GM18867 (cell line): Measurements from ENCODE around the gene TJP3.
"Not testable (repeated sequence)": the region's sequence is repeated elsewhere in the genome, so short reads cannot be mapped to it uniquely, and the experiment has no call there.

Source experiments
- ATAC-seq: cut with Tn5 transposase; IDR thresholded peaks from one replicate; pipeline ENCODE4 v1.9.1; 2021; ENCODE audit warnings: mild to moderate bottlenecking, moderate library complexity; ENCODE audit not compliant: unreplicated experiment

The TJP3 gene

DNA sequence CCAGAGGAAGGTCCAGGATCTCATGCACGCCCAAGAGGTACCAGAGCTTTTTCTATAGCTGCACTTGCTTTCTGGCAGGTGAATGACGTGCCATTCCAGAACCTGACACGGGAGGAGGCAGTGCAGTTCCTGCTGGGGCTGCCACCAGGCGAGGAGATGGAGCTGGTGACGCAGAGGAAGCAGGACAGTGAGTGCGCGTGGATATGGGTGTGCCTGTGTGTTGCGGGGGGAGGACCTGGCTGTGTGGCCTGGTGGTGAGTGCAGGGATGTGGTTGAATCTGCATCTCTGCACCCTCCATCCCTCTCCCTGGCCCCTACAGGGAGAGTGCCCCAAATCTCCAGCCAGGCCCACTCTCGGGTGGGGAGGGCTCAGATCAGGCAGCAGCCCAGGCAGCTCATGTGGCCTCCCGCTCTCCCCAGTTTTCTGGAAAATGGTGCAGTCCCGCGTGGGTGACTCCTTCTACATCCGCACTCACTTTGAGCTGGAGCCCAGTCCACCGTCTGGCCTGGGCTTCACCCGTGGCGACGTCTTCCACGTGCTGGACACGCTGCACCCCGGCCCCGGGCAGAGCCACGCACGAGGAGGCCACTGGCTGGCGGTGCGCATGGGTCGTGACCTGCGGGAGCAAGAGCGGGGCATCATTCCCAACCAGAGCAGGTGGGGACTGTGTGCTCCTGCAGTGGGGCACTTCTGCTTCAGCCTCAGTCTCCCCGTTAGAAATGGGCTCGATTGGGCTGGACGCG is 30.5 kb downstream of the TJP3 start:
- no peak for ATAC-seq

DNA sequence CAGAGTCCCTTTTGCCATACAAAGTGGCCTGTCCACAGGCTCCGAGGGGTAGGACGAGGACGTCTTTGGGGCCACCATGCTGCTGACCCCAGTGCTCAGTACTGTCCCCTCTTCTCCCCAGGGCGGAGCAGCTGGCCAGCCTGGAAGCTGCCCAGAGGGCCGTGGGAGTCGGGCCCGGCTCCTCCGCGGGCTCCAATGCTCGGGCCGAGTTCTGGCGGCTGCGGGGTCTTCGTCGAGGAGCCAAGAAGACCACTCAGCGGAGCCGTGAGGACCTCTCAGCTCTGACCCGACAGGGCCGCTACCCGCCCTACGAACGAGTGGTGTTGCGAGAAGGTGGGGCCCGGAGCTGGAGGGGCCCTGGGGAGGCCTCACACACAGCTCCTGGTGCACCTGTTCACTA is 32.2 kb downstream of the TJP3 start:
- no peak for ATAC-seq

DNA sequence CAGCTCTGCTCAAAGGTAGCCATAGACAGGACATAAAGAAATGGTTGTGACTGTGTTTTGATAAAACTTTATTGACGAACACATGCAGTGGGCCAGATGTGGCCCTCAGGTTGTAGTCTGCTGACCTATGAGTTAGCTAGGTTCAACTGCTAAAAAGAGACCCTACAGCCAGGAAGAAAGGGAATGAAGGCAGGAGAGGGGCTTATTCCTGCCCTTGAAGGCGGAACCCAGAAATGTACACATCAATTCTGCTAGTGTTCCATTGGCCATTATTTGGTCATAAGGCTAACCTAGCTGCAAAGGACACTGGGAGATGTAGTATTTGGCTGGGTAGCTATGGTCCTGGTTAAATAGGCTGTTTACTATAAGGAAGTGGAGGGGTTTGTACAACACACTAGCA is 35.3 kb downstream of the TJP3 start:
- no peak for ATAC-seq

DNA sequence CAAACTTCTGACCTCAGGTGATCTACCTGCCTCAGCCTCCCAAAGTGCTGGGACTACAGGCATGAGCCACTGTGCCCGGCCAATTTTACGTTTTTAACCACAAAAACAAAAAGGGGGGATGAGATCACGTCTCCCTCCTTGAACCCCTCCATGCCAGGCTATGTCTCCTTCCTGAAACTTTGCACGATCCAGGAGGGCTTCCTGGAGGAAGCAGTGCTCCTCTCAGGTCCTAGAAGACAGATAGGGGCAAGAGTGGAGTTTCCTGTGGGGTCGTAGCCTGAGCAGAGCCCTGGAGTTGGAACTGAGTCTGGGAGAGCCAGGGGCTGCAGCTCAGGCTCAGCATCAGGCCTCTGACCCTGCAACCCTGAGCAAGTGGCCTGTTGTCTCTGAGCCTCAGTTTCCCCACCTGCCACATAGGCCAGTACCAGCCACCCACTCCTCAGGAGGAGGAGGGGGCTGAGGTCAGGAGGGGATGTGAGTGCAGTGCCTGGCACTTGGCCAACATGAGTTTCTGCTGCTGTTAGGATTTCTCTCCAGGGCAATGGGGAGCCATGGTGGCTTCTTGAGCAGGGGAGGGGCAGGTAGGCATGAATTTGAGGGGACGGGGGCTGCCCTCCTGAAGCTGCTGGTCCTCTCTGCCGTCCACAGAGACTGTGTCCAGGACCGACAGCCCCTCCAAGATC is 37.3 kb downstream of the TJP3 start:
- ATAC-seq: no peak

DNA sequence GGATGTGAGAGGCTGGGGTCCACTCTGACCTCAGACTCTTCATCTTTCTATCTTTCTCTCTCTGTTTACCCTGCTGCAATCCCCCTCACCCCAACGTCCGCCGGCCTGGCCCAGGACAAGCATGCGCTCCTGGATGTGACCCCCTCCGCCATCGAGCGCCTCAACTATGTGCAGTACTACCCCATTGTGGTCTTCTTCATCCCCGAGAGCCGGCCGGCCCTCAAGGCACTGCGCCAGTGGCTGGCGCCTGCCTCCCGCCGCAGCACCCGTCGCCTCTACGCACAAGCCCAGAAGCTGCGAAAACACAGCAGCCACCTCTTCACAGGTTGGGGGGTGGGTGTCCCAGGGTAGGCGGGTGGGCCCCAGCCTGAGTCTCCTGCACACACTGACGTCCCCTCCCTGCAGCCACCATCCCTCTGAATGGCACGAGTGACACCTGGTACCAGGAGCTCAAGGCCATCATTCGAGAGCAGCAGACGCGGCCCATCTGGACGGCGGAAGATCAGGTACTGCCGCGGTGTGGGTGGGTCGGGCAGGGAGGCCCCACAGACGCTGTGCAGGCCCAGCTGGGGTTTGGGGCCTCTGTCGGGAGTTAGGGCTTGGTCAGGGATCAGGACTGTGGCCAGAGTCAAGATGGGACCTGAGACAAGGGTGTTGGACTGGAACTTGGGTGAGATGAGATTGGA is 38.3 kb downstream of the TJP3 start:
- ATAC-seq: no peak

DNA sequence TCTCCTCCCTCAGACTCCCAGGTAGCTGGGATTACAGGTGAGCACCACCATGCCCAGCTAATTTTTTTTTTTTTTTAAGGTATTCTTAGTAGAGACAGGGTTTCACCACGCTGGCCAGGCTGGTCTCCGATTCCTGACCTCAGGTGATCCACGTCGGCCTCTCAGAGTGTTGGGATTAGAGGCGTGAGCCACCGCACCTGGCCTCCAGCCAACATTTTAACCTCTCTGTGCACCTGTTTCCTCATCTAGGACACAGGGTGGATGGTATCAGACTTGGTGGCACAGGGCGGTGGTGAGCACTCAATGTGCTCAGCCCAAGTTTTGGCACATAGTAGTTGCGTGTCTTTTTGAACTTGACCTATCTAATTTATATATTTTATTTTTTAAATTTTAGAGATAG is 40.8 kb downstream of the TJP3 start:
- no peak for ATAC-seq

DNA sequence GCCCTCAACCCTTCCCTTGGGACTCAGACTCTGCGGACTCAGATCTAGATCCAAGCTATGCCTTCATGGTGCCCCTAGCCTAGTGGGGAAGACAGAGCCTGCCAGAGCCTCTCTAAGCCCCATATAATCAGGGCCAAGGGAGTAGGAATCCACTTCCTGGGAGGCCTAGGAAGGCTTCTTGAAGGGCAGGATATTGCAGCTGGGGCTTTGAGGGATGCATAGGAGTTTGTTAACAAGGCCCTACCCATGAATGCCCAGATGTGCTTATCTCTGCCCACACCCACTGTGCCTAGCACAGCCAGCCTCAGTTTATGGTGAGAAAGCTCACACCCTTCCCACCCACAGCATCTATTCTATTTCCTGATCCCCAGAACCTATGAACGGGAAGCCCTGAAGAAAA is 42.0 kb downstream of the TJP3 start:
- no peak for ATAC-seq

DNA sequence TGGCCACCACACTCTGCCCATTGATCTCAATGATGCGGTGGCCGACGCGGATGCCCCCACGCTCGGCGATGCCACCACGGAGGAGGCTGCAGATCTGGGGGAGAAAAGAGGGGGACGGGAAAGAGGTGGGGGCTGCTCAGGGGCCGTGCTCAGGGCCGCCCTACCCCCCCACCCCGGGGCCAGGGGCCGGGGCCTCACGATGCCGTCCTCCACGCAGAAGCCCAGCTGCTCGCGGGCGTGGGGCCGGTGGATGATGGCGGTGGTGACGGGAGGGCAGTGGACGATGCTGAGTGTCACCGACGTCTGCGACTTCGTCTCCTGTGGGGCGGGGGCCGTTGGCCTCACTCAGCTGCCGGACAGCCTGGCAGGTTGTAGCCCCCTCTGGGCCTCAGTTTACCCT is 43.1 kb downstream of the TJP3 start:
- ATAC-seq: no peak

DNA sequence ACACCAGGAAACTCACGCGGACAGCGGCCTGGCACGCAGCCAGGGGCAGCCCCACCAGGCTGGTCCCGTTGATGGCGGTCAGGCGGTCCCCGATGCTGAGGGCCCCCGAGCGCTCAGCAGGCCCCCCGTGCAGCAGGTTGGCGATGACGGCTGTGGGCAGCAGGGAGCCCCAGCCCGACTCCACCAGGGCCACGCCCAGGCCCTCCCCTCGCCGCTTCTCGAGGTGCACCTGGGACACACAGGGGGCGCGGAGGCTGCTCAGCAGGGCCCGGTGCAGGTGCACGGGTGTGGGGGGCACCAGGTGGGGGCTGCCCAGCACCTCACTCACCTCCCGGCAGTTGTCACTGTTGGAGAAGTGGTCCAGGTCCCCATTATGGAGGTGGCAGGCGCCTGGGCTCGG is 44.3 kb downstream of the TJP3 start:
- ATAC-seq: no peak

DNA sequence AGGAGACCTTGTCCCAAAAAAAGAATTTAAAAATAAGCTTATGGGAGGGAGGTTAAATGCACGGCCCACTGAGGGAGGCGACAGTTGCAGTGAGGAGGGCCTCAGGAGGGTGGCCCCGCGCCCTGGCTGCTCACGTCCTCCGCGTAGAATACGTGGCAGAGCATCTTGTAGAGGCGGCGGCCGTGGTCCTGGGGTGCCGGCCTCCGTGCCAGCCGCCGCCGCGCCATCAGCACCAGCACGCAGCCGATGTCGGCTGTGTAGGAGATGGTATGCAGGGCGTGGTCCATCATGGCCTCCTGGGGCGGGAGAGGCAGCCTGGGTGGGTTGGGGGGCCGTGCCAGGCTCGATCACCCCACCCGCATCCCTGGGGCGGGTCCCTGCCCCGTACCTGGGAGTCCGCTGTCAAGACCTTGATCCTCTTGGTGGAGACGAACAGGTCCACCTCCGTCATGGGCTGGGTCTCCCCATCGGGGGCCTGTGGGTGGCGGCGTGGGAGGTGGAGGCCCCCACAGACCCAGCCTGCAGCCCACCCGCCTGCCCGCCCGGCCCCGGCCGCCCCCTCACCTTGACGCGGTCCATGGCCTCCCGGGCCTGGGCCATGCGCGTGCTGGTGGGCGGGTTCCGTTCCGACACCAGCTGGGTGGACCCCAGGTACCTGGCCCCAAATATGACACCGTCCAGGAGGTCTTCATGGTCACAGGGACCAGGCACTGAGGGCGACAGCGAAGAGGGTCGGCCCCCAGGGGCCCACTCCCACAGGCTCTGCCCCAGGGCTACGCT is 45.6 kb downstream of the TJP3 start:
- no peak for ATAC-seq

DNA sequence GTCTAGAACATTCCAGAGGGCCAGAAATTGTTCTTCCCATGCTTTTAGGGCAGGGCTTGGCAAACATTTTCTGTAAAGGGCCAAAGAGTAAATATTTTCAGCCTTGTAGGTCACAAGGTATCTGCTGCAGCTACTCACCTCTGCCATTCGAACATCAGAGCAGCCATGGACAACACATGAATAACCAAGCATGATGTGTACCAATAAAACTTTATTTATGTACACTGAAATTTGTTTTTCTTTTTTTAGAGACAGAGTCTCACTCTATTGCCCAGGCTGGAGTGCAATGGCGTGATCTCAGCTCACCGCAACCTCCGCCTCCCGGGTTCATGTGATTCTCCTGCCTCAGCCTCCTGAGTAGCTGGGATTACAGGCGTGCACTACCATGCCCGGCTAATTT is 49.5 kb downstream of the TJP3 start:
- ATAC-seq: not testable (repeated sequence)

DNA sequence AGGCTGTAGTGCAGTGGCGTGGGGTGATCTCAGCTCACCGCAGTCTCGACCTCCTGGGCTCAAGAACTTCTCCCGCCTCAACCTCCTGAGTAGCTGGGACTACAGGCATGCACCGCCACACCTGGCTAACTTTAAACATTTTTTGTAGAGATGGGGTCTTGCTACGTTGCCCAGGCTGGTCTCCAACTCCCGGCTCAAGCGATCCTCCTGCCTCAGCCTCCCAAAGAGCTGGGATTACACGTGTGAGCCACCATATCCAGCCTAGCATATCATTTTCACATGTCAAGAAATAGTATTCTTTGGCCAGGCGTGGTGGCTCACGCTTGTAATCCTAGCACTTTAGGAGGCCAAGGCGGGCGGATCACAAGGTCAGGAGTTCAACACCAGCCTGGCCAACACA is 50.1 kb downstream of the TJP3 start:
- ATAC-seq: not testable (repeated sequence)

DNA sequence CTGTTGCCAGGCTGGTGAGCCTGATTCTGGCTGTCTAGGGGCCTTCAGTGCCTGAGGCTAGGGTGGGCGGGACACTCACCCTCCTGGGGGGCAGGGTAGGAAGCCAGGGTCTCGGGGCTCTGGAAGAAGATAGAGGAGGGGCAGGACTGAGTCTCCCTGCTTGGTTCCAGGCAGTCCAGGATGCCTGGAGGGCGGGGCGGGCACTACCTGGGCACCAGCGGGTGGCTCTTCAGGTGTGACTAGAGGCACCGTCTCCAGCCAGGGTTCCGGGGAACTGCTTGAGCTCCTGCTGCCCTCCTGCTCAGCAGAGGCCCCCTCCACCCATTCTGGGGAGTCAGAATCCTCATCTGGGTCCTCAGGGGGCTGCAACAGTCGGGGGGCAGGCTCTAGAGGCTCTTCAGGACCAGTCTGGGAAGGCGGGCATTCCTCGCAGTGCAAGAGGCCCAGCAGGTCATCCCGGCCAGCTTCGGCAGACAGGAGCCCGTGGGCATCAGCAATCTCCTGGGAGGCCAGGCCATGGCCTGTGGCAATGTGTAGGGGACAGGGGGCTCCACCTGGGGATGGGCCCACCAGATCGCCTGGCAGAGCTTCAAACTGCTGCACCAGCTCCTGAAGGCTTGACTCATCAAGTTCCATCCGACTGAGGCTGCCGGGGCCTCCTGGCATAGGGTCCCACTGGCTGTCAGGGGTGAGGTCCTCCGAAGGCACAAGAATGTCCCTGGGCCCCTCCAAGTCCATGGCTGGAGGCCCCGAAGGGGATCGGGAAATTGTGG is 51.5 kb downstream of the TJP3 start:
- no peak for ATAC-seq

DNA sequence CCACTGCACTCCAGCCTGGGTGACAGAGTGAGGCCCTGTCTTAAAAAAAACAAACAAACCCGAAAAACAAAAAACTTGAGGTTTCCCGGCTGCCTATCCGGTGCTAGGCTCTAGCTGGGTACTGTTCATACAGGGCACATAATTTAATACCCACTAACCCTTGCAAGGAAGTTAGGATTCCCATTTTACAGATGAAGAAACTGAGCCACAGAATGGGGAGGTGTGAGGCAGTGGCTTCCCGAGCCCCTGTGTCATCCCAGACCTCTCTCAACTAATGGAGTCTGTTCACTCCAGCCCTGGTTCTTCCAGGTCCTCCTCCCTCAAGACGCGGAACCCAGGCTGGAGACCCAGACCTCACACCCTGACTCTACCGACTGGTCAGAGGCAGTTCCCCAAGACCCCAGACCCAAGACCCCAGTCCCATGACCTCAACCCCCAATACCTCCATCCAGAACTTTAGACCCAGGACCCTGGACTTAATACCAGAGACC is 52.7 kb downstream of the TJP3 start:
- no peak for ATAC-seq

DNA sequence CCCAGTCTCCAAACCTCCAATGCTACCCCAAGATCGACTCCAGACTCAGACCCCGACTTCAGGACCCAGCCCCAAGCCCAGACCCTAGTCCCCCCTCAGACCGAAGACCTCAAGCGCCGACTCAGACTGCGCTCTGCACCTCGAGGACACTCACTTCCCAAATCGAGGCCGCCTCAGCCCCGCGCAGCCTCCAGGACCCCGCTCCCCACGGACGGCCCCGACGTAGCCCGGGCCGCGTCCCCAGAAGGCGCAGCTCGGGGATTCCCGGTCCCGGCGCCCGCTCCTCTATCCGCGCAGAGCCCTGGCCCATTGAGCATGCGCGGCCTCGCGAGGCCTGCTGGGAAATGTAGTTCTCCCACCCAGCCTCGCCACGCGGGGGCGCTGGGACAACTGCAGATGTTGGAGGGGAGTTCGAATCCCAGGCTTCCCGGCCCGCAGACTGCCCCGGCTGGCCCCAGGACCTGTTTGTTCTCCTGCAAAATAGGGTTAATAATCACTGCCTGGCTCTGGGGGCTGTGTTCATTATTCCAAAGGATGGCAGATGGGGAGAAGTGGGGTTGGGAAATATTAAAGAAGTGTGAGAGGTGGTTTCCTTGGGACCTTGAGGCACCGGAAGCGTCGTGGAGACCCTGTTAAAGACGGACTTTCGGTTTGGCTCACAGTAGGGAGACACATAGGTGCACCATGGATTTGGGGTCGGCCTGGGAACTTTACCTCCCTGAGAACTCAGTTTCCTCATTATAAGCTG is 53.4 kb downstream of the TJP3 start, which contains the start of gene APBA3:
Gene APBA3 (minus strand): TSS at position 311 of the 748 bp plus-strand sequence. CDS start 1,428 bp downstream, outside the sequence.
- ATAC-seq: peak; percentile 59

DNA sequence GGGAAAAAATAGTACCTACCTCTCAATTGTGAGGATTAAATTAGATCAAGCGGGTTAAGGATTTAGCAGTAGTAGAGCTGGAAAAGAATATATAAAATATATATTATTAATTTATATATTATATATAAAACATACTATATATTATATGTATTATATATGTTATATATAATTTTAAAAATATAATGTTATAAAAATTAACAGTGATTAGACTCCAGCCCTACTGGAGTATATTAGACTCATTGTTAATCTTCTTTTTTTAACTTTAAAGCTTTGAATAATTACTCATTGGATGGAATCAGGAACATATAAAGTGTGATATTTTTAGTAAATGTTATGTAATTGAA is 53.9 kb downstream of the TJP3 start:
- no peak for ATAC-seq

DNA sequence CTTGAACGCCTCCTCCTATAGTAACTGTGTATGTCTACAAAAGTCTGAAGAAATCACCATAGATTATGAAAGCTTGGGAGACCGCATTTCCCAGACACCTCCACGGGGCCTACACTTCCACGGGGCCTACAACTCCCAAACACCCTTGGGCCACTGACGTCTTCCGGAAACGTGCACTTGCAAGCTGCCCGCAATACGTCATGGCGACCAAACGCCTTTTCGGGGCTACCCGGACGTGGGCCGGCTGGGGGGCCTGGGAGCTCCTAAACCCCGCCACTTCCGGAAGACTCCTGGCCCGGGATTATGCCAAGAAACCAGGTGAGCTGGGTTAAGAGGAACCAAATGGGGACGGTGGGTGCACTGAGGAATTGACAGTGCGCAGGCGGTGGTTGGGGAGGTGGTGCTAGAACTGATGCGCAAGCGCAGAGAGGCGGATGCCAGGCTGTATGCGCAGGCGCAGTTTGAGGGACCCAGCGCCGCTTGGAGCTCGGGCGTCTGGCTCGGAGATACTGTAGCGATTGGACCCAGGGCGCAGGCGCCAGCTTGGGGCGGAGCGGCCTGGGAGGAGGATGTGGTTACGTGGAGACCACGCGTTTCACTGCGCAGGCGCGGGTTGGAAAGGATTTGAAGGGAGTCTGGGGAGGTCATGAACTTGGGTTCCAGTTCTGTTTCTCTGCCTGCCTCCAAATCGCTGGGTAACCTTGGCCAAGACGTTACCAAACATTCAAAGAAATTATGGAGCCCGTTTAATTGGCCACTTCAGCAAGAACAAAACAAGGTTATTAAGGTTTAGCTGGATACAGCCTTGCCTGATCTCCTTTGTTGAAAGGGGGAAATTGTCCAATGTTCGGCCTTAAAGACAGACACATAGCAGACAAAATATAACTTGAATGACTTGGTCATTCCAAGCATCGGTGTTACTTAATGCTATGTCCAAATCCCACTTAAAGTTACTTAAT is 54.6 kb downstream of the TJP3 start, which contains the start of gene MRPL54:
Gene MRPL54 (plus strand): TSS at position 182 of the 959 bp plus-strand sequence. CDS start 19 bp downstream, at position 201.
- ATAC-seq: peak; percentile 71

DNA sequence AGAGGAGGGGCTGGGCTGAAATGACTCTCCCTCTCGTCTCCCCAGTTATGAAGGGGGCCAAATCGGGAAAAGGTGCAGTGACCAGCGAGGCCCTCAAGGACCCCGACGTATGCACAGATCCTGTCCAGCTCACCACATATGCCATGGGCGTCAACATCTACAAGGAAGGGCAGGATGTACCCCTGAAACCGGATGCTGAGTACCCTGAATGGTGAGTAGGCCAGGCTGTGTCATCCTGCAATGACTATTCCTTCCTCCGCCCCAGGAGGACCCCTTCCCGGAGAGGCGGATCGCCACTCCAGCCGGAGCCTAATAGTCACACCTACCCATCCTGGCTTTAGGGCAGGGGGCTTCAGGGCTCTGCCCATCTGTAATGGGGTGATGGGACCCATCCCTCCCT is 56.9 kb downstream of the TJP3 start:
- ATAC-seq: no peak
